Stimulated activated CD8-positive, alpha-beta memory T cell treated with anti-CD3 and anti-CD28 coated beads, Interleukin-15, amount 100 ng/mL, for 1 hour (primary cell): ENCODE data around the gene S100A14.
"Not testable (repeated sequence)": the region's sequence is repeated elsewhere in the genome, so short reads cannot be mapped to it uniquely, and the experiment has no call there.

Source experiments
- DNase-seq: peaks from one replicate; pipeline ENCODE4 v3.0.0-alpha.2; 2020; ENCODE audit warnings: low read depth

Gene S100A14

DNA sequence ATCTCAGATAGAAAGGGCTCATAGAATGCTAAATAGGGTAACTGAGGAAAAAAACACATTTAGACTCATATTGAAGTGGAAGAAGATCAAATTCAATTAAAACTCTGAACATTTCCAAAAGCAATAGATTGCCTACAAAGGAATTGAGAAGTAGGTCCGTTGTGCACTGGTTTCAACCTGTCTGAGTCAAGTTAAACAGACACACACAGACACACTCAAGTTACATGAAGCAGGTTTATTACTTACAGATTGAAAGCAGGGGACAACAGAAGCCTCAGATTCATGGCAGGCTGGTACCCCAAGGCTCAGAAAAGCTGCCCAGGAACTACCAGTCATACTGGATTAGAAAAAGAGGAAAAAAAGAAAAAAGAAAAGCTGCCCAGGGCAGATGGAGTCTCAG lies 29.8 kb downstream of the S100A14 start:
- no peak for DNase-seq

DNA sequence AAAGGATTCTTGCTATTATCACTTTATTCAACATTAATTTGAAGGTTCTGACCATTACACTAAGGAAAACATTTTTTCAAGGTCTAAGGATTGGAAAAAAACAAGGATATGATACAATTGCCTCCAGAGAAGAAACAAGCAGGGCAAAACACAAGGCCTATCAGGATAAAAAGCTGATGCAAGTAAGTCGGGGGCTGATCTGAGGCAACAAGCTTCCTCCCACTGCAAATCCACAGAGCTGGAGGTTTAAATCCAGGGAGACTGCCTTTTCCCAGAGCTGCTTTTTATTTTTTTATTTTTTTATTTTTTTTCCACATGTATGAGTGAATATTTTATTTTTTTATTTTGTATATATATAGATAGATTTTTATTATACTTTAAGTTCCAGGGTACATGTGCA lies 31.1 kb downstream of the S100A14 start:
- no peak for DNase-seq

DNA sequence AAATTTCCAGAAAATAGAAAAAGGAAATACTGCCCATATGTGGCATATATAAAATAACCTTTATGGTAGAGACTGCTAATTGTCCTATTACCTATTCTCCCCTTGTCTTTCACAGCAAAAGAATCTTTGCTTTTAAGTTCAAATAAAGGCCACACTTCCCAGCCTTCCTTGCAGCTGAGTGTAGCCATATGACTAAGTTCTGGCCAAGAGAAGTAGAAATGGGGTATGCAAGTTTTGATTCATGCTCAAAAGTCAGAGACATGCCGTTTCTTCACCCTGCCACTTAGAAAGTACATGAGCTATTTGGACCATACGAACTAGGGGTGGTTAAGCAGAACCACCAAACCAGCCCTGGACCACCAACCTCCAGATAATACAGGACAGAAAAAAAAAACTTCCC lies 32.1 kb downstream of the S100A14 start:
- DNase-seq: no peak

DNA sequence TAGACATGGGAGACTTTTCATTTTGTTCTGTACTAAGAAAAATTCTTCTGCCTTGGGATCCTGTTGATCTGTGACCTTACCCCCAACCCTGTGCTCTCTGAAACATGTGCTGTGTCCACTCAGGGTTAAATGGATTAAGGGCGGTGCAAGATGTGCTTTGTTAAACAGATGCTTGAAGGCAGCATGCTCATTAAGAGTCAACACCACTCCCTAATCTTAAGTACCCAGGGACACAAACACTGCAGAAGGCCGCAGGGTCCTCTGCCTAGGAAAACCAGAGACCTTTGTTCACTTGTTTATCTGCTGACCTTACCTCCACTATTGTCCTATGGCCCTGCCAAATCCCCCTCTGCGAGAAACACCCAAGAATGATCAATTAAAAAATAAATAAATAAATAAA lies 32.6 kb downstream of the S100A14 start:
- DNase-seq: not testable (repeated sequence)

DNA sequence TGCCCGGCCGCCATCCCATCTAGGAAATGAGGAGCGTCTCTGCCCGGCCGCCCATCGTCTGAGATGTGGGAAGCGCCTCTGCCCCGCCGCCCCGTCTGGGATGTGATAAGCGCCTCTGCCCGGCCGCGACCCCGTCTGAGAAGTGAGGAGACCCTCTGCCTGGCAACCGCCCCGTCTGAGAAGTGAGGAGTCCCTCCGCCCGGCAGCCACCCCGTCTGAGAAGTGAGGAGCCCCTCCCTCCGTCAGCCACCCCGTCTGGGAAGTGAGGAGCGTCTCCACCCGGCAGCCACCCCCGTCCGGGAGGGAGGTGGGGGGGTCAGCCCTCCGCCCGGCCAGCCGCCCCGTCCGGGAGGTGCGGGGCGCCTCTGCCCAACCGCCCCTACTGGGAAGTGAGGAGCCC lies 33.3 kb downstream of the S100A14 start:
- not testable (repeated sequence) for DNase-seq

DNA sequence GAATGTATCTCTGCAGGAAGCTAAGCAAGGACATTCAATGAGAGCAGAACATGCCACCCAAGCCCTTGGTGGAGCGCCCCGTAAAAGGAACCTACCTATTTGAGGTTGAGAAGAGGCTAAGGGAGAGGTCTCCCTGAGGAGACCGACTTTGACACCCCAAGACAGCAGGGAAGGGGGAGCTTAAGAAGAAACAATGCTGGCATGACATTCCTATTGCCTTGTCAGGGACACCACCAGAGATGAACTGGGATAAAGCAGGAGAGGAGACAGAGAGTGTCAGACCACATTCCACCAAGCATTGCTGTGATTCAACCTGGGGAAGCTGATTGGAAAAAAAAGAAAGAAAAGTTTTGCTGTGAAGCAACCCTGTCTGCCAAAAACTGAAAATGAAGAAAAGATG lies 37.2 kb downstream of the S100A14 start:
- no peak for DNase-seq

DNA sequence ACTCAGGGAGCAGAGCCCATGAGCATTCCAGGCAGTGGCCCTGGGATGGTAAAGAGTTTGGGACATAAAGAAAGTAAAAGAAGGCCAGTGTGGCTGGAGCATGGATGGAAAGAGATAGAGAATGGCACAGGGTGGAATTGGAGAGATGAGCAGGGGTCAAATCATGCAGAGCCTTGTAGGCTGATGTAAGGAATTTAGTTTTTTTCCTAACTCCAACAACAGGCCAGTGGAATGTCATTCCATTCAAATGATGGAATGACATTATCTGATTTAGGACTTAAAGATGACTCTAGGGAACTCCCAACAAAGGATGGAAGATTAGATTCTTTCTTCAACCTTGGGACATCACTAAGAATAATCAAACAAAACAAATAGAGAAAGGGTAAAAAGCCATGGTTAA lies 37.6 kb downstream of the S100A14 start:
- DNase-seq: no peak

DNA sequence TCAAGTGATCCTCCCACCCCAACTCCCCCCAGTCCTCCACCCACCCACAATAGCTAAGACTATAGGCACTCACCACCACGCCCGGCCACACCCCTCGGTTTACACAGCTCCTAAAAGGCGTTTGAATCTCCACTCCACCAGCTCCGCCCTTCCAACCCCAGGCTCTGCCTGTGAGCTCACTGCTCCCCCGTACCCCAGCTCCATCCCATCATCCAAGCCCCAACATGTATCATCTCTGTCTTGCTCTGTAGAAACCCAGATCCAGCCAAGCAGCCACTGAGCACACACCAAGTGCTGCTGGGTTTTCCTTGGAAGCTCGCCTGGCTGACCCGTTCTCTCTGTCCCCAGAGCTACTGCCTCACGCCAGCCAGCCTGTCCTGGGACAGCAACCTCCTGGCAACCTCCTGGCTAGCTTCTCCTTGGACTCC lies 38.5 kb downstream of the S100A14 start:
- no peak for DNase-seq

DNA sequence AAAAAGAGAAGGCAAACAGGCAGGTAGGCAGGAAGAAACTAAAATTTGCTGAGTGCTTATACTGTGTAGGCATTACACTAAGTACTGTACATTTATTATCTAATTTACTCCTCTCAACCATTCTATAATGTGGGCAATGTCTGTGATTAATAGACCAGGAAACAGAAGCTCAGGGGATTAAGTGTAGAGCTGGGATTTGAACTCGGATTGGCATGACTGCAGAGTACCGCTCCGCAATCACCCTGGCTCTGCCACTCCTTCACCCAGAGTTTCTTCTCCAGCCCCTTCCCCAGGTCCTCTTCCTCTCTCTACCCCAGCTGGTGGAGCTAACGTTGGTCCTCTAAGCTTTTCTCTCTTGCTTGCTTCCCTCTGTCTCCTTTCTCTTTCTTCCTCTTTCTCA lies 39.0 kb downstream of the S100A14 start:
- DNase-seq: no peak

DNA sequence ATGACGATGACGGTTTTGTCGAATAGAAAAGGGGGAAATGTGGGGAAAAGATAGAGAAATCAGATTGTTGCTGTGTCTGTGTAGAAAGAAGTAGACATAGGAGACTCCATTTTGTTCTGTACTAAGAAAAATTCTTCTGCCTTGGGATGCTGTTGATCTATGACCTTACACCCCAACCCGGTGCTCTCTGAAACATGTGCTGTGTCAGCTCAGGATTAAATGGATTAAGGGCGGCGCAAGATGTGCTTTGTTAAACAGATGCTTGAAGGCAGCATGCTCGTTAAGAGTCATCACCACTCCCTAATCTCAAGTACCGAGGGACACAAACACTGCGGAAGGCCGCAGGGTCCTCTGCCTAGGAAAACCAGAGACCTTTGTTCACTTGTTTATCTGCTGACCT lies 40.6 kb downstream of the S100A14 start:
- DNase-seq: not testable (repeated sequence)

DNA sequence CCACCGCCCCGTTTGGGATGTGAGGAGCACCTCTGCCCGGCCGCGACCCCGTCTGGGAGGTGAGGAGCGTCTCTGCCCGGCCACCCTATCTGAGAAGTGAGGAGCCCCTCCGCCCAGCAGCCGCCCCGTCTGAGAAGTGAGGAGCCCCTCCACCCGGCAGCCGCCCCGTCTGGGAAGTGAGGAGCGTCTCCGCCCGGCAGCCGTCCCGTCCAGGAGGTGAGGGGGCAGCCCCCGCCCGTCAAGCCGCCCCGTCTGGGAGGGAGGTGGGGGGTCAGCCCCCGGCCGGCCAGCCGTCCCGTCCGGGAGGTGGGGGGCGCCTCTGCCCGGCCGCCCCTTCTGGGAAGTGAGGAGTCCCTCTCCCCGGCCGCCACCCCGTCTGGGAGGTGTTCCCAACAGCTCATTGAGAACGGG lies 41.0 kb downstream of the S100A14 start:
- DNase-seq: not testable (repeated sequence)

DNA sequence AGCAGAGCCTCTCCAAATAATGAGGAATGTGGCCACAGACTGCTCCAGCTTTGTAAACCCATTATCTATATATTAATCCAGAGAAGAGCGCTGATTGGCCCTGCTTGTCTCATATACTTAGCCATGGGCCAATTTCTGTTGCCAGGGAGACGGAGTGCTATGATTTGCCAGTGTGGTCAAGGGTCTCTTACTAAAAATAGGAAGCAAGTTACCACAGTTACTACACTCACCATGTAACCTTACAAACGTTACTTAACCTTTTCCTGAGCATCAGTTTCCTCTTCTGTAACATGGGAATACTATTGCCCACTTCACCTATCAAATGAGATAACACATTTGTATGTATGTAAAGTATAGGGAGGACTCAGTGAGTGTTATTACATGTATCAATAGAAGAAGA lies 42.8 kb downstream of the S100A14 start:
- DNase-seq: no peak

DNA sequence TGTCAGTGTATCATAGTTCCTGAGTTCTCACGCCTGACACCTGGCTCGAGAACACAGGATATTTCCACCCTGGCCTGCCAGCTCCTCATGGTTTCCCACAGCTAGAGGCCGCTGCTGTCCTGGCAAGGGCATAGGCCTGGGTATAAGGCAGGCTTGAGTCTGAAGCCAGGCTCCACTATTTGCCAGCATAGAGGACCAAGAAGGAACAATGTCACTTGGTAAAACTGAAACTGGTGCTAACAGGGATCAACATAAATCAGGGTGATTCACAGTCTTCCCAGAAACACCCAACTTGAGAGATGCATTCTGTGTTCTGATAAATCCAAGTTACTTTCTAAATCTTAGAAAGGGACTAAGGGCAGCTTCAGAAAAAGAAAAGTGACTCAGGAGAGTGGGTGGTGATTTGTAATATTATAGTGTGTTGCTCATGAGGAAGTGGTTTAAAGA lies 43.5 kb downstream of the S100A14 start:
- no peak for DNase-seq

DNA sequence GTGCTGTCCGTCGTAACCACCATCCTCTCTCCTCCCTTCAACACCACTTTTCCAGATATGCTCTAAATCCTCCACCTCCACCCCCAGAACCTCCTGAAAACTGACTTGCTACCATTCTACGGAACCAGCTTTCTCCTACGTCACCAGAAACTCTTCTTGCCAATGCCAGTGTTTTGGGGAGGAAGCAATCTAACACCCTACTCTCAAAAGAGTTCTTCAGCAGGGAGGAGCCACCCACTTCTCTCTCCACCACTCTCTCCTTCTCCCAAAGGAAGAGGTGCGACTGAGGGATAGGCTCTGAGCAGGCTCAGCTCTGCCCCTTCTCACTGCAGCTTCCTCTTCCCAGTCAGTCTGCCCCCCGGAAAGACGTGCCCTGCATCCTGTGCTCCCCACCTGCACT lies 44.4 kb downstream of the S100A14 start:
- DNase-seq: no peak

DNA sequence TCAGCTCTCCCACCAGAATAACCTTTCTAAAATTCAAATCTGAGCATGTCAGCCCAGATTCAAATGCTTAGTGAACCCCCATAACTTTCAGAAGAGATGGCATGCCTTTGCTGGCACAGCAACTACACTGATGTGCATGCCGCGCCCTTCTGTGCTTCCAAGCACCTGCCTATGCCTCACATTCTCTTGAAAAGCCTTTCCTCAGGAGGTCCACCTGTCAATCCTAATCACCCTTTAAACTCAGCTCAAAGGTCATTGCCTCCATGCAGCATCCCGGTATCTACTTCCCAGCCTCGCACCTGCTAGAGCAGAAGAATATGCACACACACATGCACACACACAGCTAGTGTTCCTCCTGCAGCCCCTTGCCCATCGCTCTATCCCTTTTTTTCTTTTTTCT lies 45.3 kb downstream of the S100A14 start:
- DNase-seq: no peak

DNA sequence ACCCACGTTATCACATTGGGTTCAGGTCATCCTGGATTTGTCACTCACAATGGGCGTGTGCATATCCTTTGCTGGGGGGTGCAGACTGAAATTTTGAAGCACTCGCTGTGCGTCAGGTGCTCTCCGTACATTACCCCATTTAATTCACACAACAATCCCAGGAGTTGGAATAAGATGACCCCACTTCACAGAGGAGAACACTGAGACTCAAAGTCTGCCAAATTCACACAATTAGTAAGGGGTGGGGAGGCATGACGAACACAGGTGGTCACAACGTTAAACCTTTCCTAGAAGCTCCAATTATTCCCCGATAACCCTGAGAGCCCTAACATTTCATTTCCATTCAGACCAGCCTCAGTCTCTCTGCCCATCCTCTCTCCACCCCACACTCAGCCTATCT lies 46.7 kb downstream of the S100A14 start:
- no peak for DNase-seq

DNA sequence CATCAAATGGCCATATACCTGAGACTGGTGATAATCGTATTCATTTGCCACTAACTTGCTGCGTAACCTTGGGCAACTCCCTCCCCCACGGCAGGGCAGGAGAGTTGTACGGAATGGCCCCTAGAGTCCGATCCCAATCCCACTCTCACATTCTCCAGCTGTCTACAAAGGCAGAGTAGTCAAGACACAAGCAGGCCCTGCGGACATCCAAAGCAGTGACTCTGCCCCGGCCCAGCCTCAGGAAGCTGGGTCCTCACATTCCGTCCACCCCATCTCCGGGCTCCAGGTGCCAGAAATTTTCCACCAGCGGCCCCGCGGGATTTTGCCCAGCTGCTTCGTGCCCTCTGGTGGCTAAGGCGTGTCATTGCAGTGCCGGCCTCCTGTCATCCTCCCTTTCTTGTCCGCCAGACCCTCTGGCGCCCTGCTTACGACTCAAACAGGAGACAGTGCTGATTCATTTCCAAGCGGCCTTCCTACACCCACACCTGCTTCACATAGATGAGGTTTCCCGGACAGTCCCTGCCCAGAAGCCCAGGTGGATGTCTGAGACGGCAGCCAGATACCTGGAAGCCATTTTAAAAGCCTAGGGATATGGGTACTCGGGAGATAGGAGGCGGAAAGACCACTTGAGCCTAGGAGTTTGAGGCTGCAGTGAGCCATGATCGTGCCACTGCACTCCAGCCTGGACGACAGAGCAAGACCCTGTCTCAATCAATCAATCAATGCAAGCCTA lies 47.6 kb downstream of the S100A14 start:
- DNase-seq: peak; percentile 69

DNA sequence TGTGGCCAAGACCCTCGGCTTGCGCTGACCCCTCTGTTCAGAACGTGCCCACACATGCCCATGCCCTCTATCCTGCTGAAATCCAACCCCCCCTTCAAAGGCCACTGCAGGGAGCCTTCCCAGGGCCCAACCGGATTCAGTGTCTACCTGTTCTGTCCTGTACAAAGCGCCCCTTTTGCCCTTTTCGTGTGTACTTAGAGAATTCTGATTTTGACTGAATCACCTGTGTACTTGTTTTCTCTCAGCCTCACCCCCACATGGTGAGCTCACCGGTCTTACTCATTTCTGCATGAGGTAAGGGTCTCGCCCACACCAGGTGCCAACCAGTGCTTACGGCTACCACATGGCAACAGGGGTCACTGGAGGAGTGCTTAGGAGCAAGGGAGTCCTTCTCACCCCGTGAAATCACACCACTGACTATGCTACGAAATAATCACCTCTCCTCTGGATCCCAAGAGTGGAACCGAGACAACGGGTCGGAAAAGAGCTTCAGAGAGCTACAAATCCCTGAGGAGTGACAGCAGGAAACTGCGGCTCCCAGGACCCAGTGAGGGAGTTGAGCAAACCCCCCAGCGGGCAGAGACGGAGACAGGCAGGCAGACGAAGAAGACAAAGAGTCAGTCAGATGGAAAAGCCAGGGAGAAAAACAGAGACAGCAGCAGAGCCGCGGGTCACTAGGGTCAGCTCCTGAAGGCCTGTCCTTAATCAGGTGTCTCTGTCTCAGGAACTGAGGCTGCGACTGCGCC lies 48.3 kb downstream of the S100A14 start:
- no peak for DNase-seq

DNA sequence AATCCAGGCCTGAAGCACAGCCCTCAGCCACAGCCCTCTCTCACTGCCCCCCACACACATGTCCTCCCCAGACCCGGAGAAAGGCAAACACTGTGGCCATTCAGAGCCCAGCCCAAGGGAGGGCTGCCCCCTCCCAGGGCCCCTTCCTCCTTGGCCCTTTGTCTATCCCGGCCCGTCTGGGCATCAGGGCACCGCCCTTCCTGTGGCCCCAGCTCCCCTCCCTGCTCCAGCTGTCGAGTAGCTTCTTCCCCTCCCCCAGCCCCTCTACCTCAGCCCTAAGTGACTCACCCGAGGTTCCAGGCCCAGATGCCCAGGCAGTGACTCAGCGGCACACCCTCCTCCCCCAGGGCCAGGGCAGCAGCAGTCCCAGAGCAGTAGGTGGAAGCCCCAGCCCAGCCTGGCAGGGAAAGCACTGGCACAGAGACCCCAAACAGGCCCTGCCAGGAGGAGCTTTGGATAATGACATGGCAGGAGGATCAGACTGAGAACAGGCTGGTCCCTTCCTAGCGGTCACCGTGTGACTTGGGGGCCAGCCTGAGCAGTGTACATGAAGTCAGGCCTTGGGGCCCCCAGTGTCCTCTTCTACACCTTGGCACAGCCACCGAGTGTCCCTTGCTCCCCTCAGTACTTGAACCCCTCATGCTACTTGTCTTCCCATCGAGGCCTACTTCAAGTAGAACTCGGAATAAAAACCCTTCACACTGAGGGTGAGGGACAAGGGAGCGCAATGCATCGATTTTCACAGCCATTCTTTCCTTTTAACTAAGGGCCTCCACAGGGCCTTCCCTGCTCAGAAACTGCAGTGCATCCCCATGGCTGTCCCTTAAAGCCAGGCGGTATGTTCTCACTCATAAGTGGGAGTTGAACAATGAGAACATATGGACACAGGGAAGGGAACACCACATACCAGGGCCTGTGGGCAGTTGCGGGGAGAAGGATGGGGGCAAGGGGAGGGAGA lies 49.4 kb downstream of the S100A14 start:
- DNase-seq: peak; percentile 70

DNA sequence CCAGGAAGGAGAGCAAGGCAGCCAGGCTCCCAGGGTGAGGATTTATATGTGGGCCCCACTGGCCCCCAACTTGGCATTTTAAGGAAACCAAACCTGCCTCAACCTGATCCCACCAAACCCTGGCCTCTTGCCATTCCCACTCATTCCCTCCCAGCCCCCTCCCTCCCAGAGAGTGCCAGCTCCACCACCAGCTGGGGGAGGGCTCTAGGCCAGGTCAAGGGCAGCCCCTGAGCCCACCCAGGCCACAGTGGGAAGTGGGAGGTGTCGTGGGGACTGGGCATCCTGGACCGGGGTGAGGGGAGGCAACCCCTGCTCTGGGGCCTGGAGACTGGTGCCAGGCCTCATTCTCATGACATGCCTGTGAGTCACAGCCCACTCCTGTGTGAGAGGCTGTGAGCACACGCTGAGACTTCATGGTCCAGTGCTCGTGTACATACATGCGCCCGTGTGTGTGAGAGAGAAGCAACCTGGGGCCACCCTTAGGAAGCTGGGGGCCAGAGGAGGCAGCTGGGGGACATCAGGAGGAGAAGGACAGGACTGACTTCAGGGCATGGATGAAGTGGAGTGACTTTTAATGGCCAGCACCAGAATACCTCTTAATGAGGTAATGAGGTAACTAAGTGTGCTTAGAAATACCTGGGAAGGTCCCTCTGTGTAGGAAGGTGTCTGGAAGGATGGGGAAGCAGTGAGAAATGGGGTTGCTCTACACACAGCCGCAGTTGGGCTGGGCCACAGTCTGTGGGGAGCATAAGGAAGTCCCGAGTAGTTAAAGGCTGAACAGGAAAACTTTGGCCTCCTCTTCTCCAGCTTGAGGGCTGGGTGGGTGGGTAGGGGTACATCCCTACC lies 50.4 kb downstream of the S100A14 start, which contains the start of gene S100A2:
TSS of gene S100A2 (minus strand) at position 316 of the 846 bp plus-strand sequence. CDS start 1,967 bp downstream, outside the sequence.
- no peak for DNase-seq
